Thyroid gland (tissue), 4 donors: ENCODE measurements around the gene SOSTDC1.

Experiments
- CTCF ChIP-seq, 6 experiments: fragments of 200-600 bp in 3 of 6; fragments of 450-650 bp in 3 of 6; sonication (generic) in 3 of 6; IDR thresholded peaks; one replicate each; pipeline ENCODE4 v1.5.1; 2016 to 2019; ENCODE audit warnings: antibody characterized with exemption in 6 of 6, mild to moderate bottlenecking in 2 of 6, inconsistent platforms in 1 of 6, moderate library complexity in 1 of 6
- POLR2A ChIP-seq, 2 donors: fragments of 450-650 bp; IDR thresholded peaks; one replicate each; pipeline ENCODE4 v1.6.1; 2017; ENCODE audit warnings: antibody characterized with exemption in 2 of 2, mild to moderate bottlenecking in 2 of 2, moderate library complexity in 1 of 2

GRCh38 chr7:16412274-16413254 lies 53.0 kb downstream of the SOSTDC1 start:
- TF ChIP-seq CTCF (IDR thresholded peaks at IDR 0.05) (no peak), POLR2A (IDR thresholded peaks at IDR 0.05) (no peak)
